ENCODE results near the gene DOK5.
"Not testable (repeated sequence)": the region's sequence is repeated elsewhere in the genome, so short reads cannot be mapped to it uniquely, and the experiment has no call there.

The DOK5 gene
- 0 to 0.12 (median 0) reads per million in 18 experiments for total RNA-seq

GRCh38 chr20:54475334-54476168 is at the start of gene DOK5:
Gene DOK5, plus strand, starts transcription at chr20:54475593. Its CDS starts 354 bp downstream, at chr20:54475947.
- DNase-seq = no peak

GRCh38 chr20:54429364-54429763 is 46.0 kb upstream of the DOK5 start:
- DNase-seq = no peak

- DNase-seq = no peak
These were observed 44.0 kb upstream of the DOK5 start for GRCh38 chr20:54431156-54431944.

- DNase-seq = no peak
These were observed 42.4 kb upstream of the DOK5 start for GRCh38 chr20:54432966-54433365.

- DNase-seq = no peak
These were observed 41.8 kb upstream of the DOK5 start for GRCh38 chr20:54433636-54434035.

- no peak for DNase-seq
These were observed 41.2 kb upstream of the DOK5 start for GRCh38 chr20:54434196-54434595.

GRCh38 chr20:54435015-54435414 is 40.4 kb upstream of the DOK5 start:
- no peak for DNase-seq

GRCh38 chr20:54436410-54436809 is 39.0 kb upstream of the DOK5 start:
- not testable (repeated sequence) for DNase-seq

GRCh38 chr20:54438166-54438565 is 37.2 kb upstream of the DOK5 start:
- DNase-seq = no peak

- DNase-seq = no peak
These were observed 25.2 kb upstream of the DOK5 start for GRCh38 chr20:54450207-54450606.

- DNase-seq = no peak
These were observed 24.2 kb upstream of the DOK5 start for GRCh38 chr20:54451171-54451570.

GRCh38 chr20:54452277-54452676 is 23.1 kb upstream of the DOK5 start:
- no peak for DNase-seq

- no peak for DNase-seq
These were observed 20.4 kb upstream of the DOK5 start for GRCh38 chr20:54454982-54455381.

GRCh38 chr20:54456423-54456822 is 19.0 kb upstream of the DOK5 start:
- DNase-seq = no peak

GRCh38 chr20:54456961-54457360 is 18.4 kb upstream of the DOK5 start:
- DNase-seq = no peak

GRCh38 chr20:54458219-54458618 is 17.2 kb upstream of the DOK5 start:
- DNase-seq = no peak

GRCh38 chr20:54459279-54459678 is 16.1 kb upstream of the DOK5 start:
- DNase-seq = no peak

- no peak for DNase-seq
These were observed 11.4 kb upstream of the DOK5 start for GRCh38 chr20:54464003-54464402.

- no peak for DNase-seq
These were observed 9.3 kb upstream of the DOK5 start for GRCh38 chr20:54466127-54466526.

- no peak for DNase-seq
These were observed 7.8 kb upstream of the DOK5 start for GRCh38 chr20:54467622-54468021.

- DNase-seq = no peak
These were observed 7.3 kb upstream of the DOK5 start for GRCh38 chr20:54468082-54468481.

- no peak for DNase-seq
These were observed 6.1 kb upstream of the DOK5 start for GRCh38 chr20:54469293-54469692.

- DNase-seq = no peak
These were observed 5.4 kb upstream of the DOK5 start for GRCh38 chr20:54469952-54470351.

- DNase-seq = no peak
These were observed 4.7 kb upstream of the DOK5 start for GRCh38 chr20:54470697-54471096.
